ENCODE results near the gene NR2C1.
"Not testable (repeated sequence)": the region's sequence is repeated elsewhere in the genome, so short reads cannot be mapped to it uniquely, and the experiment has no call there.

Gene NR2C1

DNA sequence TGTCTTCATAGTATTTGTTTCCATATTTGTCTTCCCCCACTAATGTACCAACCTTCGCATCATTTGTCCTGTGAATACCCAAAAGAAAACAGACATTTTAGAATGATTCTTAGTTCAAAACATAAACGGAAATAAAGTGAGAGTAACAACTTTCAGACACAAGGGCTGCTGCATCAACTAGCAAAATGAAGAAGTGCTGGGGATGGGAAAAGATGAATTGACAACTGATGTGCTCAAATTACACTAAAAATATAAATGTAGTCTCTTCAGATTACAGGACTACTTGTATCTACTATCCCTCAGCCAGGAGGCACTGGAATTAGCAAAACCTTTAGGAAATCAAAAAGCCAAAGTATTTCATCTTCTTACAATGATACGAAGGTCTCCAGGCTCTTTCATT is 70.7 kb downstream of the NR2C1 start:
- FAIRE-seq = no peak

DNA sequence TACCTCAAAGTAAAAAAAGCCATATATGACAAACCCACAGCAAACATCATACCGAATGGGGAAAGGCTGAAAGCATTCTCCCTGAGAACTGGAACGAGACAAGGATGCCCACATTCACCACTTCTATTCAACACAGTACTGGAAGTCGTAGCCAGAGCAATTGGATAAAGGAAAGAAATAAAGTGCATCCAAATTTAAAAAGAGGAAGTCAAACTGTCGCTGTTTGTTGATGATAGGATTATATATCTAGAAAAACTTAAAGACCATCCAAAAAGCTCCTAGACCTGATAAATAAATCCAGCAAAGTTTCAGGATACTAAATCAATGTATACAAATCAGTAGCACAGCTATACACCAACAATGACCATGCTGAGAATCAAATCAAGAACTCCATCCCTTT is 75.1 kb downstream of the NR2C1 start:
- FAIRE-seq = no peak

DNA sequence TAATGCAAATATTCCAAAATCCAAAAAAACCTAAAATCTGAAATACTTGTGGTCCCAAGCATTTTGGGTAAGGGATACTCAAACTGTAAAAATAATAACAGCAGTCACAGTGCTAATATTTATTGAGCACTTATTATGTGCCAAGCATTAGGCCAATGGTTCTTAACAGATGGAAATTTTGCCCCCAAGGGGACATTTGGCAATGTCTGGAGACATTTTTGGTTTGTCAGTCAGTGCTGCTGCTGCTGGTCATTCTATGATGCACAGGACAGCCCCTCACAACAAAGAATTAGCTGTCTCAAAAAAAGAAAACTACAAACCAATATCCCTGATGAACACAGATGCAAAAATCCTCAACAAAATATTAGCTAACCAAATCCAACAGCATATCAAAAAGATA is 75.7 kb downstream of the NR2C1 start:
- no peak for FAIRE-seq

DNA sequence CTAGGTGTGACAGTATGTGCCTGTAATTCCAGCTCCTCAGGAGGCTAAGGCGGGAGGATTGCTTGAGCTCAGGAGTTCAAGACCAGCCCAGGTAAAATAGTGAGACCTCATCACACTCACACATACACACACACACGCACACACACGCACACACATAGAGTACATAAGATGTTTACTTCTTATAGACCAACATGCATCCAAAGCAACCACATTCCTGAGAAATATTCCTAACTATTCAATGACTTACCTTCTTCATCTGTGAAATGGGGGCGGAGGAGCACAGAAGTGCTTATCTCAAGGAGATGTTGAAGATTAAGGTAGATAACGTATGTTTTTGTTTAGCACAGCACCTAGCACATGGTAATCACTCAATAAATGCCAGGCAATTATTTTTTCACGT is 76.4 kb downstream of the NR2C1 start:
- FAIRE-seq = no peak

DNA sequence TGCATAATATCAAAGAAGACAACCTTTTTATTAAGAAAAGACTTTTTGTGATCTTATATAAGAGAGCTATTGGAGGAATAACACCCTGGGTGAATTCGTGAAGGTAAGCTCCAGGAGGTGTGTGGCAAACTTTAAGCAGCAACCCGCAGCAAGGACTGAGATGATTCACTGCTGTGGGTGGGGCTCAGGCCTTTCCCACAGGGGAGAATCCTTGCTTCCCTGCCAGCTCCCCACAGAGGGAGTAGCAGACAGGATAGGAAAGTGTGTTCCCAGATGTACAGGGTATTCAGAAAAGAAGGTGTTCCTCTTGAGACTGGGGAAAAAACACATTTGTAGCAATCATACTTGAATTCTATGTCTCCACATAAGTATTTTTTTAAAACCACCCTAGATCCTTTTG is 79.1 kb downstream of the NR2C1 start:
- no peak for FAIRE-seq

DNA sequence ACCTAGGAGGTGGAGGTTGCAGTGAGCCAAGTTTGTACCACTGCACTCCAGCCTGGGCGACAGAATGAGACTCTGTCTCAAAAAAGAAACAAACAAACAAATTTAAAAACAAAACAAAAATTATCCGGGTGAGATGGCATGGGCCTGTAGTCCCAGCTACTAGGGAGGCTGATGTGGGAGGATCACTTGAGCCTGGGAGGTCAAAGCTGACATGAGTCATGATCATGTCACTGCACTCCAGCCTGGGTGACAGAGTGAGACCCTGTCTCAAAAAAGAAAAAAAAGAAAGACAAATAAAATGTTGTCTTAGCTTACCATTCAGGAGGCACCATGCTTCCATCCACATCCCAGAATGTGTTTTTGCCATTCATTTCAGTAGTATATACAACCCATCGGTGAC is 79.6 kb downstream of the NR2C1 start:
- not testable (repeated sequence) for FAIRE-seq

DNA sequence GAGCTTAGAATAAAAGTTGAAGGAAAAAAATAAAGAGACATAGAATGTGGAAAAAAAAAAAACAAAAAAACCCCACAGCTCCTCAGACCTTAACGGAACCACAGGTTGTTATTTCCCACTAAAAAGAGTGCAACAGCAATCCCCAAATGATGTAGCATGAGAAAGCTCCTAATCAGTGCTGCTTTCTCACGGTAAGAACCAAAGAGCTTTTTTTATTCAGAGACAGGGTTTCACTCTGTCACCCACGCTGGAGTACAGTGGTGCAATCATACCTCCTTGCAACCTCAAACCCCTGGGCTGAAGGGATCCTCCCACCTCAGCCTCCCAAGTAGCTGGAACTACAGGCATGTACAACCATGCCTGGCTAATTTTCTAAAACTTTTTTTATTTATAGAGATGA is 83.2 kb downstream of the NR2C1 start:
- no peak for FAIRE-seq

DNA sequence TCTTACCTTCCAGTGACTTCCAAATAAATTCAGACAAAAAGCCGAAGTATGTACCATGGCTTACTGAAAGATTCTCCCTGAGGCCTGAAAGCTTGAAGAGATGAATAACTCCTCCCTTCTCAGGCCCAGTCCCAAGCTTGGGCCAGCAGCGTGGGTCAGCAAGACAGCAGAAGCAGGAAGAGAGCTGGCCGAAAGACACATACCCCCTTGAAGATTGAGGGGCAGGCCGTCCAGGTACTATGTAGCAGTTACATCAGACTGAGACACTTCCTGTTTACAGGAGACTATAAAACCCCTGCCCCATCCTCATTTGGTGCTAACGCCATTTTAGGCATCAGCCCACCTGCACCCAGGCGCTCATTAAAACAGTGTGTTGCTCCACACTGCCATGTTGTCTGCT is 84.9 kb downstream of the NR2C1 start:
- no peak for FAIRE-seq

DNA sequence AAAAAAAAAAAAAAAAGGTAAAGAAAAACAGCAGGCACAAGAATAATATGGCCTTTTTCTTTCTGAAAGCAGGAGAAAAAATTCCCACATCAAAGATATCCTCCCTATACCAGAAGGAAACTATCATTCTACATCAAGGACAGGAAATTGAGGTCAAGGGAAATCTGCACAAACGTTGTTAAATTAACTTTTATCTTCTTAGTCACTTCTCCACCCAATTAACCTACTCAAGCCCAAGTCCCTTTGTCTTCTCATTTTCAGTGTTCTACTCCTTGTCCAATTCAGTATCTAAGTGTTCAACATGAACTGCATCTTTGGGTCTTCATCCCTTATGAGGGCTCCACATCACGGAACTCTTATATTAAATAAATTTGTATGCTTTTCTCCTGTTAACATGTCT is 85.6 kb downstream of the NR2C1 start:
- FAIRE-seq = no peak

DNA sequence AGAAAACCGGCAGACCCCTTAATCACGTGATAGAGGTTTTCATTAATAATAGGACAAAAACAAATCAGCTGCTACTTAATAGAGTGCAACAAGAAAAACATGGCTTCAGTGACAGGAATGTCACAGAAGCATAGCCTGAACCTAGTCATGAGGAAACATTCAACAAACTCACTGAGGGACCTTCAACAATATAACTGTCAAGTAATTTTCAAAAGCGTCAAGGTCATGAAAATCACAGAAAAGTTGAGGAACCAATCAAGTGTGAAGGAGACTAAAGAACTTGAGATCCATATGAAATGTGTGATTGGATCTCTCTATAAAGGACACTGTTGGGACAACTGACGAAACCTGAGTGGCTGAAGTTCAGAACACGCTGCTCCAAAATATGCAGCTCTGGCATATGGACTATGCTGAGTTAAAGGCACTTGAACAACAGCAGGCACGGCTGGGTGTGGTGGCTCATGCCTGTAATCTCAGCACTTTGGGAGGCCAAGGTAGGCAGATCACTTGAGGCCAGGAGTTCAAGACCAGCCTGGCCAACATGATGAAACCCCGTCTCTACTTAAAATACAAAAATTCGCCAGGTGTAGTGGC is 86.2 kb downstream of the NR2C1 start:
- FAIRE-seq = no peak

DNA sequence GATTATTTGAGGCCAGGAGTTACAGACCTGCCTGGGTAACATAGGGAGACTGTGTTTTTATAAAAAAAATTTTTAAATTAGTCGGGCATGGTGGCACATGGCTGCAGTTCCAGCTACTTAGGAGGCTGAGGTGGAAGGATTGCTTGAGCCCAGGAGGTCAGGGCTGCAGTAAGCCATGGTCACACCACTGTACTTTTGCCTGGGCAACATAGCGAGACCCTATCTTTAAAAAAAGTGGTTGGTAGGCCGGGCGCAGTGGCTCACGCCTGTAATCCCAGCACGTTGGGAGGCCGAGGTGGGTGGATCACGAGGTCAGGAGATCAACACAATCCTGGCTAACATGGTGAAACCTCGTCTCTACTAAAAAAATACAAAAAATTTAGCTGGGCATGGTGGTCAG is 88.3 kb downstream of the NR2C1 start:
- not testable (repeated sequence) for FAIRE-seq

DNA sequence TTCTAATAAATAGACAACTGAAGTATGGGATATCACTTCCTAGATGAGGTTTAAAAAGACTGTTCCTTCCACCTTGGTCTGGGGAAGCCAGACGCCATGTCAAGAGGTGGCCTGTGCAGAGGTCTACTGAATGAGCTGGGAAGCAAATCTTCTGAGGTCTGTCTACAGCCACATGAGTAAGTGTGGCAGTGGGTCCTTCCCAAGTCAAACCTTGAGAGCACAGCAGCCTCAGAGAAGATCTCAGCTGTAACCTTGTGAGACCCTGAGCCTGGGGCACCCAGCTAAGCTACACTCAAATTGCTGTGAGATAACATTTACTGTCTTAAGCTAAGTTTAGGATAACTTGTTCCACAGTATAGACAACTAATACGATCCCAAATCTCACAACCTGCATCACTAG is 90.1 kb downstream of the NR2C1 start:
- no peak for FAIRE-seq

DNA sequence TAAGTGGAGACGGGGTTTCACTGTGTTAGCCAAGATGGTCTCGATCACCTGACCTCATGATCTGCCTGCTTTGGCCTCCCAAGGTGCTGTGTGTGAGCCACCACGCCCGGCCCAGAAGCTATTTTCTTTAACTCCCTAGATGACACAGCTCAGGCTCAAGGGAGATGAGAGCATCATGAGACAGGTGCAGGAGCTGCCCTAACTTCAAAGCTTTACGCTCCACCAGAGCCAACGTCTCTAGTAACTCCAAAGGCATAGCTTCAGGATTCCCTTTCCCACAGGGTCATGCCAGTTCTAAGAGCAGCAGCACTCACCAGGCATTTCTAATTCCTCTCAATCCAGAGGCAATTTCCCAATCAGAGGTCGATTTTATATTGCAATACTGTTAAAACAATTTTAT is 91.0 kb downstream of the NR2C1 start:
- FAIRE-seq = no peak

DNA sequence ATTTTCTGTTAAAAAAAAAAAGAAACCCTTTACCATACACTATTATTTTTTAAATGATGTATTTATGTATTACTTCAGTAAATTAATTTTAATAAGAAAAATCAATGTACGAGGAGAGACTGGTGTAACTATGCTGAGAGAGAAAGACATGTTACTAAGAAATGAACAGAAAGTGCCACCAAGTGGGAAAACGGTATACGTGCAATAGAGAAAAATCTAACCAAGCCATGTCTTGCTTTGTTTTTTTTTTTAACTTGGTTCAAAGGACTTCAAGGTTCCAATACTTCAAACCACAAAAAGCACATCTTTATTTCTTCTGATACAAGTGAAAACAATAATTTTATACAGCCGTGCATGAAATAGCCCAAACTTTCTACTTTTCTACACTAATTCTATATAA is 92.8 kb downstream of the NR2C1 start:
- no peak for FAIRE-seq

DNA sequence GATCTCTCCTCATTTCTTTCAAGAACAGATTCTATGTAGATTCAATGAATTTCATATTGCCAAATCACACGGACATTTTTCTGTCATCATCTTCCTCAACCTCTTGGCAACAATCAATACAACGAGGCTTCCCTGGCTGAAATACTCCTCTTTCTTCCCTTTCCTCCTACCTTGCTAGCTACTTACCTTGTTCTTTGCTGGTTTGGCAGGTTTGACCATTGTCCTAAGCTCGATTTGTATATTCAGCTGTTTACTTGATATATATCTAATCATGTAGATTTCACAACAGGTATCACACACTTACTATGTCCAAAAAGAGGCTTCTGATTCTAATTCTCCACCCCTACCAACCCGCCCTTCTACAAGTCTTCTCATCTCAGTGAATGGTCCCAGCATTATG is 93.5 kb downstream of the NR2C1 start:
- no peak for FAIRE-seq

DNA sequence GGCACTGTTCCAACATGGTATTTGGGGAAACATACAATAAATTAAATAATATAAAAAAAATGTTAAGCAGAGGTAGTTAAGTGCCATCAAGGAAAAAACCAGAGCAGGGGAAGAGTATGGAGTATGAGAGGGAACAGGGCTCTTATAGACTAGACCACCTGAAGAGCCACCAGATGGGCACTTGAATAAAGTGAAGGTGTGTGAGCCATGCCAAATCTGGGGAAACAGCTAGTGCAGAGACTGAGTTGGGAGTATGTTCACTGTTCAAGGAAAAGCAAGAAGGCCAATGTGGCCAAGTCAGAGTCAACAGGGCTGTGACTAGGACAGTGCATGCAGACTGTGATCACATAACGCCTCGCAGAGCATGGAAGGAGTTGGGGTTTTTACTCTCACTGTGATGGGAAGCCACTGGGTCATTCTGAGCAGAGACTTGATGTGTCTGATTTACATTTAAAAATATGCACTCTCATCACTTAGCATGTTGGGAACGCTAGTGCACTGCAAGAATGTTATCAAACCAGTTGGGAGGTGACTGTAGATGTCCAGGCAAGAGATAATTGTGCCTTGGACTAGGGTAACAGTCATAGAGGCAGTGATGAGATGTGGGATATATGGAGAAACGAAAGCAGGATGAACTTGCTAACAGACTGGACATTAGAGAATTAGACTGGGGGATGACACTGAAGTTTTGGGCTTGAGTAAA is 95.5 kb downstream of the NR2C1 start:
- FAIRE-seq = no peak

DNA sequence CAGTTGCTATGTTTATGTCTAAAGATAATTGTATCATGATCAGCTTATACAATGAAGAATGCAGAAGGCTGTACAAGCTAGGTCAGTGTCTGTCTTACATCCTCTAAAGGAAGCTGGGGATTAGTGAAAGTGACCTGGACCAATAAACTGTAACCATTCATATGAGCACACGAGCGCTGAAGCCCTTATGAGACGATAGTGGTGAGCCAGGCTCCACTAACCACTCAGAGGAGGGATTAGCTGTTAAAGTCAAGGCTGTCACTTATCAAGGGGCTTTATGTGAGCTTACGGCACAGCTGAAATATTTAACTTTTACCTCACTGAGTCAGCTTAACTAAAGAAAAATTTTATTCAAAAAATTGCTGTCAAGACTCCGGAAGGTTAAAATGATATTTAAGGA is 100.2 kb downstream of the NR2C1 start:
- FAIRE-seq = no peak

DNA sequence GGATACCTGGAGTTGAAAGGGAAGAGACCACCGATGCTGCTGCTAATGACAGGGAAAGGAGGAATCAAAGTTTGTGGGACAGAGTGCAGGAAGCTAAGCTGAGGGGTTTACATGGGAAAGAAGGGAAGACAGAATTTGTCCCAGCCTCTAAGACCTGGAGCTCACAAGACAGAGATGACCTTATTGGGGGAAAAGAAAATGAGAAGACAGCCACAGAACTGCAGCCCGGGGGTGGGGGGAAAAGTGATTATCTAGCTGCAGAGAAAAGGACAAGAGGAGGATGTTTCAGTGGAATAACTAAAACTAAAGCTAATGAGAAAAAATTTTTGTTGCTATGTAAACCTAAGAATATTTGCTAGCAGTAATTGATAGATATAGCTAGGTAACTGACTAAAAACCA is 100.6 kb downstream of the NR2C1 start:
- FAIRE-seq = no peak

DNA sequence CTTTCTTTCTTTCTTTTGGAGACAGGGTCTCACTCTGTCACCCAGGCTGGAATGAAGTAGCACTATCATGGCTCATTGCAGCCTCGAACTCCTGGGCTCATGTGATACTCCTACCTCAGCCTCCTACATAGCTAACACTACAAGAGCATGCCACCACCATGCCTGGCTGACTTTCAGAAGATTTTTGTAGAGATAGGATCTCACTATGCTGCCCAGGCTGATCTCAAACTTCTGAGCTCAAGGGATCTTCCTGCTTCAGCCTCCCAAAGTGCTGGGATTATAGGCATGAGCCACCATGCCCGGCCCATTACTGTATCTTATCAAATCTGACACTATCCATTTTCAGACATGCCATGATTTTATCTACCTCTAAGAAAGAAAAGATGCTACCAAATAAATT is 101.5 kb downstream of the NR2C1 start:
- no peak for FAIRE-seq

DNA sequence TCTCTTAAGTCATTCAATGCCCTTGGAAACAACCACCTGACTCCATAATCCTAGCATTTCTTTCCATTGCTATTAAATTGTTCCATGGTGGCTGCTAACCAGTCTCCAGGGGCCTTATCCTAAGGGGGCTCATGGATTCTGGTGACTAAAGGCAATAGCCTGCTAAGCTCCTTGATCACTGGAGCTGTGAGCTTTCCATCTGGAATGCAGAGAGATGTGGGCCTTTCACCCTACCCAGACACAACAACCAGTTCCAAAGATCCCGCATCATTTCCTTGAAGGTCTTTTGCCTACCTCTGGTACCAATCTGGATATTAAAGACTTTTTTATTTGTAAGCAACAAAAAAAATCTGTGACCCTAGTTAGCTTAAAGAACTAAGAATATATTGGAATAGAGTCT is 102.9 kb downstream of the NR2C1 start:
- FAIRE-seq = no peak

Measured in colon (tissue), 2 donors.